ENCODE data around the gene MIER3.

DNA sequence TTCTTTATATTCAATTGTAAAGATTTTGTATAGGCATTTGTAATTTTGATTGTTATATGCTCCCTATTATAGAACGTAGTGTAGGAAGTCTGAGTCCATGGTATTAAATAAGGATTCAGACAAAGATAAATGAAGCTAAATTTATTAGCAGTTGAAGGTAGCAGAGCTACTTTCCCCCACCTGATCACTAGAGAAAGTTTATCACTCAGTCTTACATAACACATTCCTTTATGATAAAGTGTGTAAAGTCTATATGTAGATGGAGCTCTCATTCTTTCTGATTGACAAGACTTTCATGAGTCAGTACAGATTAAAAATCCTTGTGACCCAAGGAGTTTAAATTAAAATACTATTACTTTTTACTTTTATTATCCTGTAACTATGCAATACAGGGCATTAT is 2.3 kb upstream of the MIER3 start:
- TF ChIP-seq SP1 (IDR thresholded peaks at IDR 0.05) (no peak), SUZ12 (IDR thresholded peaks at IDR 0.05) (no peak), ELF4 (IDR thresholded peaks at IDR 0.05) (no peak), TARDBP (IDR thresholded peaks at IDR 0.05) (no peak), L3MBTL2 (conservative IDR thresholded peaks at IDR 0.05) (no peak), BHLHE40 (IDR thresholded peaks at IDR 0.05; ENCODE audit: borderline replicate concordance) (no peak), ARNT (IDR thresholded peaks at IDR 0.05) (no peak), LEF1 (IDR thresholded peaks at IDR 0.05; ENCODE audit: borderline replicate concordance) (no peak)

Measured in HEK293T (cell line).